MCF 10A (cell line): ENCODE data around the gene BICC1. TPM values are rescaled to one million over a fixed set of nuclear protein-coding genes. Genes with fewer than 3 reads are reported as not detected.

ENCODE experiments used
- BruUV-seq: library from RNA; stranded (reverse); fragments of 400-500 nt; replicated peaks from 2 replicates; lab custom pipeline; 2021; lab: Mats Ljungman, UMichigan
- CTCF ChIA-PET: fragments of 300-600 bp; sonication (Branson Sonifier 250); formaldehyde crosslinking; extraction: SDS; loops from one replicate; lab custom pipeline; 2021; ENCODE audit warnings: antibody characterized with exemption, inconsistent platforms; lab: Yijun Ruan, JAX
- POLR2A ChIA-PET: fragments of 300-600, 350-650 bp; sonication (Branson Sonifier 250); formaldehyde crosslinking; extraction: SDS; loops from one replicate; lab custom pipeline; 2020; ENCODE audit warnings: antibody characterized with exemption, inconsistent platforms; lab: Yijun Ruan, JAX
- DNase-seq: peaks from one replicate; pipeline ENCODE4 v3.0.0-alpha.2; 2018; ENCODE audit not compliant: unreplicated experiment
- H3K27ac Mint-ChIP-seq: one replicate; pipeline ENCODE4 v1.8.0; 2022; ENCODE audit warnings: mild to moderate bottlenecking, low read depth, mixed read lengths; ENCODE audit not compliant: unreplicated experiment
- H3K27me3 Mint-ChIP-seq: one replicate; pipeline ENCODE4 v1.8.0; 2022; ENCODE audit warnings: mixed read lengths; ENCODE audit not compliant: insufficient read depth, unreplicated experiment
- H3K36me3 Mint-ChIP-seq: one replicate; pipeline ENCODE4 v1.8.0; 2022; ENCODE audit warnings: mild to moderate bottlenecking, moderate library complexity, mixed read lengths; ENCODE audit not compliant: insufficient read depth, unreplicated experiment
- H3K4me1 Mint-ChIP-seq: one replicate; pipeline ENCODE4 v1.8.0; 2022; ENCODE audit warnings: mixed read lengths; ENCODE audit not compliant: insufficient read depth, unreplicated experiment
- H3K4me3 Mint-ChIP-seq: one replicate; pipeline ENCODE4 v1.8.0; 2022; ENCODE audit warnings: mild to moderate bottlenecking, moderate library complexity, mixed read lengths; ENCODE audit not compliant: unreplicated experiment
- H3K9me3 Mint-ChIP-seq: one replicate; pipeline ENCODE4 v1.8.0; 2022; ENCODE audit warnings: mixed read lengths; ENCODE audit not compliant: unreplicated experiment
- intact Hi-C: fragments of 100-400 bp; cut with micrococcal nuclease; formaldehyde crosslinking; loops from 2 replicates; pipeline ENCODE4 v1.14.1; 2022
- total RNA-seq: library from RNA; stranded (reverse); gene quantifications from 2 replicates; pipeline ENCODE4 v1.2.3, GENCODE V29; 2022
- TF ChIP-seq, protein P1 (sequence below): fragments of 200-600 bp; IDR thresholded peaks from one replicate; pipeline ENCODE4 v1.8.0; 2022; ENCODE audit warnings: antibody characterized with exemption, mild to moderate bottlenecking; ENCODE audit not compliant: unreplicated experiment

The BICC1 gene
- total RNA-seq, 1 experiment from 2014 or later, result 15.6 TPM

DNA sequence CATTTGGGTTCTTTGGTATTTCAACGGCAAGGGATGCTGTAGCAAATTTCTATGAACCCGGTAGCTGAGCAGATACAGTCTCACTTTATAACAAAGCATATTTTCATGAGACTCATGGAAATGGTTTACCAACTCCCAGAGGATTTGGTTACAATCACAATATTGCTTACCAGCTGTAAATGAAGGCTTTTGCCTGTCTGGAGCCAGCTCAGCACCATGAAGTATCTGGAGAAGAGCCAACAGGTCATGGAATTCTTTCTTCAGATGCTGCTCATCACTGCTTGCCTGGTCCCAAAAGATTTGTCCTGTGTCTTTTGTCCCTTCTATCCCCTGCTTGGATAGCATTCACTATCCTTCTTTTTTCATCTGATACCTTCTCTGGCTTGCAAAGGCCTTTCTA, 346.9 kb downstream of the BICC1 start:
- no peak overlapping the region for H3K4me3 Mint-ChIP-seq
- no peak overlapping the region for H3K27ac Mint-ChIP-seq
- no peaks in the 10 kb centered on the region for H3K36me3 Mint-ChIP-seq
- intact Hi-C loops, result no loop called here
- BruUV-seq, result no TSS peak
- ChIA-PET CTCF (interaction anchor here (0.6 kb wide), 2 partner anchors 51 to 184 kb away, joined by 3 to 4 read pairs; no protein-coding TSS in a partner anchor), POLR2A (no interaction called here)
- DNase-seq, result no peak
- peaks cover 9% of the 10 kb centered on the region for H3K9me3 Mint-ChIP-seq
- H3K4me1 Mint-ChIP-seq, result peaks cover 28% of the 10 kb centered on the region
- H3K27me3 Mint-ChIP-seq, result no peaks in the 10 kb centered on the region
- TF ChIP-seq, protein P1, sequence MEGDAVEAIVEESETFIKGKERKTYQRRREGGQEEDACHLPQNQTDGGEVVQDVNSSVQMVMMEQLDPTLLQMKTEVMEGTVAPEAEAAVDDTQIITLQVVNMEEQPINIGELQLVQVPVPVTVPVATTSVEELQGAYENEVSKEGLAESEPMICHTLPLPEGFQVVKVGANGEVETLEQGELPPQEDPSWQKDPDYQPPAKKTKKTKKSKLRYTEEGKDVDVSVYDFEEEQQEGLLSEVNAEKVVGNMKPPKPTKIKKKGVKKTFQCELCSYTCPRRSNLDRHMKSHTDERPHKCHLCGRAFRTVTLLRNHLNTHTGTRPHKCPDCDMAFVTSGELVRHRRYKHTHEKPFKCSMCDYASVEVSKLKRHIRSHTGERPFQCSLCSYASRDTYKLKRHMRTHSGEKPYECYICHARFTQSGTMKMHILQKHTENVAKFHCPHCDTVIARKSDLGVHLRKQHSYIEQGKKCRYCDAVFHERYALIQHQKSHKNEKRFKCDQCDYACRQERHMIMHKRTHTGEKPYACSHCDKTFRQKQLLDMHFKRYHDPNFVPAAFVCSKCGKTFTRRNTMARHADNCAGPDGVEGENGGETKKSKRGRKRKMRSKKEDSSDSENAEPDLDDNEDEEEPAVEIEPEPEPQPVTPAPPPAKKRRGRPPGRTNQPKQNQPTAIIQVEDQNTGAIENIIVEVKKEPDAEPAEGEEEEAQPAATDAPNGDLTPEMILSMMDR, result no peak

- Mint-ChIP-seq H3K27me3 (no peaks in the 10 kb centered on the region), H3K27ac (no peak overlapping the region)
- CTCF ChIA-PET, result no interaction called here
These were observed 355.0 kb downstream of the BICC1 start for GRCh38 chr10:58867683-58868082.

GRCh38 chr10:58868736-58869435, 356.2 kb downstream of the BICC1 start:
- BruUV-seq, result no TSS peak
- Mint-ChIP-seq H3K27me3 (no peaks in the 10 kb centered on the region), H3K27ac (no peak overlapping the region), H3K36me3 (no peaks in the 10 kb centered on the region), H3K4me1 (no peaks in the 10 kb centered on the region), H3K9me3 (no peaks in the 10 kb centered on the region), H3K4me3 (no peak overlapping the region)
- ChIA-PET CTCF (no interaction called here), POLR2A (no interaction called here)
- intact Hi-C loops, result no loop called here
- no peak for DNase-seq
- TF ChIP-seq, protein P1, result no peak

More at GRCh38 chr10:58867683-58868082, 355.0 kb downstream of the BICC1 start:
- intact Hi-C loops, result no loop called here
- H3K4me3 Mint-ChIP-seq, result no peak overlapping the region
- H3K9me3 Mint-ChIP-seq, result no peaks in the 10 kb centered on the region
- POLR2A ChIA-PET, result no interaction called here
- no TSS peak for BruUV-seq
- H3K4me1 Mint-ChIP-seq, result peaks cover 7% of the 10 kb centered on the region
- H3K36me3 Mint-ChIP-seq, result no peaks in the 10 kb centered on the region
- TF ChIP-seq, protein P1, result no peak
- no peak for DNase-seq

DNA sequence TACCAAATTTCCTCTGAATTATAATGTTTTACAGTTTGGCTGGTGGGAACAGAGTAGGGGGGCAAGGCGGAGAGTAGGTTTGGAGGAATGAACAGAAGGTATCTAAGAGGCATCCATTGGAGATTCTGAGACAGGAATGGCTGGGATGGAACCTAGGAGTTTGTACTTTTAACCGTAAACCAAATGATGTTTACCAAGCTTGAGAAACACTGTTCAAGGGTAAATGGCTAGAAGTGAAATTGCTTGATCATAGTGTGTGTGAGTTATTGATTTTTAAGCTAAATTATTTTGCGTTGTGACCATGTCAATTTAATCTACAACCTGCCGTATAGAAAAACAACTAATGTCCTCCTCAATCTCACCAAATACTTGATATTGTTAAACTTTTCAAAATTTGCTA, 357.4 kb downstream of the BICC1 start:
- H3K4me1 Mint-ChIP-seq, result no peaks in the 10 kb centered on the region
- no peak for DNase-seq
- no peaks in the 10 kb centered on the region for H3K9me3 Mint-ChIP-seq
- H3K27me3 Mint-ChIP-seq, result no peaks in the 10 kb centered on the region
- TF ChIP-seq, protein P1, result no peak
- H3K4me3 Mint-ChIP-seq, result no peak overlapping the region
- BruUV-seq, result no TSS peak
- no peak overlapping the region for H3K27ac Mint-ChIP-seq
- ChIA-PET CTCF (no interaction called here), POLR2A (no interaction called here)
- no peaks in the 10 kb centered on the region for H3K36me3 Mint-ChIP-seq
- intact Hi-C loops, result no loop called here
